Stimulated activated CD4-positive, alpha-beta T cell treated with anti-CD3 and anti-CD28 coated beads, Interleukin-4, amount 100 ng/mL, for 48 hours (primary cell): ENCODE measurements around the gene COL15A1.

Experiments
- DNase-seq, 2 donors: peaks; one replicate each; pipeline ENCODE4 v3.0.0-alpha.2; 2020; ENCODE audit warnings: low read depth in 2 of 2

COL15A1 gene

DNA sequence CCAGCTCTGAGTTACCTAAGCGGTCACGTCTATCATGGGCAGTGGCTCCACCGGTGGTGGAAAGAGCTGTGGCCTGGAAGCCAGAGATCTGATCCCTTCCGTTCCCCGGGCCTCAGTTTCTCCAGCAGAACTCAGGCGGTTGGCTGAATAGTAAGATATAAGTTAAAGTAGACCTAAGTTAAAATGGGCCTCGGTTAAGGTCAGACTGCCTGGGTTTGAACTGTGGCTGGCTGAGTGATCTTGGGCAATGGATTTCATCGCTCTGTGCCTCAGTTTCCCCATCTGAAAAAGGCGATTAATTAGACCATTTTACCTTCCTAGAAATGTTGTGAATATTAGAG is 997 bp downstream of the COL15A1 start:
- no peak for DNase-seq

DNA sequence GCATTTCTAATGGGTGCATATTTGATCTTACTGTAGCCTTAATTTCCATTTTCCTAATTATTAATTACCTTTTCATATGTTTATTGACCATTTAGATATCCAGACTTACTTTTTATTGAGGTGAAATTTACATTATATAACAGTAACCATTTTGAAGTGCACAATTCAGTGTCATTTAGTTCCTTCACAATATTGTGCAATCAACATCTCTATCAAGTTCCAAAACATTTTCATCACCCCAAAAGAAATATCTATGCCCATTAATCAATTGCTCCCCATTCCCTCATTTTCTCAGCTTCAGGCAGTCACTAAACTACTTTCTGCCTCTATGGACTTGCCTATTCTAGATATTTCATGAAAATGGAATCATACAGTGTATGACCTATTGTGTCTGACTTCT is 5.9 kb downstream of the COL15A1 start:
- no peak for DNase-seq

GRCh38 chr9:98950262-98950661 is 6.6 kb downstream of the COL15A1 start:
- DNase-seq, result no peak

DNA sequence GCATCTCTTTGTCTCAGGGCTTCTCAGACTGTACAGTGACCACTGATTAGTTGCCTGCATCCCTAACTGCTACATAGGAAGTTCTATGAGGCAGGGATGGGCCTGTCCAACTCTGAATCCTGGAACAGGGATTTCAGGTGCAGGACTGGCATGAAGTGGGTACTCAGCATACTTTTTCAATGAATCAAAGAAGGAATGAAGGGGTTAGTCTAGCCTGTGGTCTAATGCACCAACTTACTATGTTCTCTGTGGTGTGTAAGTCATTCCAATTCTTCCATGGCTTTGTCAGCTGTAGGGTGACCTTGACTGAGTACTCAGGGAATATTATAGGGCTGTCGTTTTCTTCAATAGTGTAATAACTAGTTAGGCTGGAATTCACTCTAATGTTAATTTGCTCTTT is 8.3 kb downstream of the COL15A1 start:
- no peak for DNase-seq

DNA sequence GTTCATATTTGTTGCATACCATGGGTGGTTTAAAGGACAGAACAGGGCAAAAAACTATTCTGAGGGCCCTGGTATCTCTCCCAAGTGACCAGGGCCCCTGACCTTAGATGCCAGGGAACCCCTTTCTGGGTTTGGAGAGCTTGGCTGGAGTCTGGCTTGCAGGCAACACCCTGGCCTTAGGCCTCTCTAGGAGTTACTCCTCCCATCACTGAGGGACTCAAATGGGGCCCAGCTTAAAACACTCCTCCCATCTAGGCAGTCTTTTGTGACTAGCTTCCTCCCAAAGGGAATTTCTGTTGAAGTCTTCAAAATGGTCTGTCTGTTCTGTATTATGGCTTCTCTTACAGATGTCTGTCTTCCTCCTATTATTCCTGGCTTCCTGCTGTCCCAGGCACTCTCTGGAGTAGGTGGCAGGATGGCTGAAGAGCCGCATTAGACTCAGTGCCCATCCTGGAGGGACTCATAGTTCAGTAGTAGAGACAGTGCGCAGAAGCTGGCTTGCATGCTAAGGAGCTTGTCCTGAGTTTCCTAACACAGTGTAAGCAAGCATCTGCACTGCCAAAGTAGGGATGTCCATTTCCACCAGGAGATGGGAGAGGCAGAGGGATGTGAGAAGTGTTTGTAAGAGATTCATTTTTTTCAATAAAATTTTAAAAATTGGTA is 10.0 kb downstream of the COL15A1 start:
- DNase-seq, result no peak

DNA sequence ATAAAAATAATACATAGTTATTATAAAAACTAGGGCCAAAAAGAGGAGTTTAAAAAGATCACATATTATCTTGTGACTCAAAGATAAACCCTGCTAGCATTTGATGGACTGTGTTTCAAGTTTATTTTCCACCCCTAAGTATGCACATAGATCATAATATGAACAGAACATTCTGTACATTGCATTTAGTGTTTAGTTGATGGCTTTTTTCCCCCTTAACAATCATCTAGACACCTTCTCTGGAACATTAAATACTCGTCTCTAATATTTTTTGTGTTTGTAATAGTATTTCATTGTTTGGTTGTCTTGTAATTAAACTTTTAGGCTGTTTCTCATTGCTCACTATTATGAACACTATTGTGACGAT is 10.5 kb downstream of the COL15A1 start:
- no peak for DNase-seq

- DNase-seq, result no peak
Measured at GRCh38 chr9:98955259-98955658, 11.6 kb downstream of the COL15A1 start.

GRCh38 chr9:98957826-98958225 is 14.1 kb downstream of the COL15A1 start:
- no peak for DNase-seq

GRCh38 chr9:98958271-98958984 is 14.7 kb downstream of the COL15A1 start:
- DNase-seq, result no peak

DNA sequence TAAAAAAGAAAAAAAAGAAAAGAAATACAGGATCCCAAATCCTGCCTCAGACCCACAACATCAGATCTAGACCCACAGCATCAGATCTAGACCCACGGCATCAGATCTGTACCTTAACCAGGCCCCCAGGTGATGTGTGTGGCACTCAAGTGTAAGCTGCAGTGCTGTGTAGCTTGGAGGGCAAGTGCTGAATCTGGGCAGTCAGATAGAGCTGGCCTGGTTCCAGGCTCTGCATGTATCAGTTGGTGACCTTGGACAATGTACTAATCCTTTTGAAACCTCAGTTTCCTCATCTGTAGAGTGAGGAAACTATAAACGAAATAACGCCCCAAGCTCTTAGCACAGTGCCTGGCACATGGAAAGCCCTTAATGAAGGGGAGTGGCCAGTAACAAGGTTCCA is 16.7 kb downstream of the COL15A1 start:
- DNase-seq, result no peak

DNA sequence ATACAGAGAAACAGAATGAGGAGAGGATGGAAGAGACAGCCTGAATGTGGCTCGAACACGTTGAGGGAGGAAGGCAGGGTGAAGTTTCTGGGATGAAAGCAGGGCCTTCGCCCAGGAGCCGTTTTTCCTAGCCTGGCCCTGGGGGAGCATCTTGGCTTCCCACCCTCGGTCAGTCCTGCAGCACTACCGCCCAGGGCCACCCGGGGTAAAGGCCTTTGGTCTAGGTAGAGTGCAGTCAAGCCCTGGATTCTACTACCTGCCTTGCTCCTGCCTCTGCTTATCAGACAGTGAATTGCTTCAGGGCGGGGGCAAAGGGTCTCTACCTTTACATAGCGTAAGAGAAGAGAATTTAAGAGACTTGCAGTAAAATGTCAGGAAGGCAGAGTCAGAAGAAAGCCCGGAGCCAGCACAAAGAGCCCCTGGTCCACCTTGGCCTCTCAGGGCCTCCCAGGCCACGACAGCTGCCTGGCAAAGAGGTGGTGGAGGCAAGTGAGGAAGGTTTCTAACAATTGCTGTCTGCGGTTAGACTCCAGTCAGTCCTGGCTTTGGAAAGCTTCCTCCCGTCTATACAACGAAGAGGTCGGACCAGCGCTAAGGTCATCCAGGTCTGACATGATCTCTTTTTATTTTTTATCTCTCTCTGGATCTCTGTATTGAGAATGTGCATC is 17.9 kb downstream of the COL15A1 start:
- no peak for DNase-seq

GRCh38 chr9:98962181-98962560 is 18.5 kb downstream of the COL15A1 start:
- no peak for DNase-seq

DNA sequence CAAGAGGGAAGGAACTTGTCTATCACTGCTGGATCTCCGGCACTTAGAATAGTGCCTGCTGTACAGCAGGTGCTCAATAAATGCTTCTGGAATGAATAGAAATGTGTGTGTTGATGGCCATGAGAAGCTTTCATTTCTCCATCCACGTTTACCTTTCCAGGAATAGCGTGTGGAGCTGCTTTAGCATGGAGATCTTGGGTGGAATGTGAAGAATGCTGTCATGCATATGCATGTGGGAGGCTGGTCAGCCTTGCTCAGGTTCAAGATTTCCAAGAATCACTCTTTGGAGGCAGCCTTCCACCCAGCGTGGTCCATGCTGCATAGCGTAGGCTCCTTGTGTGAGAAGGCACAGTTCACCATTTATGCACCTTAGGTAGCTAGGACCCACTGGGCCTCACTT is 19.2 kb downstream of the COL15A1 start:
- no peak for DNase-seq

DNA sequence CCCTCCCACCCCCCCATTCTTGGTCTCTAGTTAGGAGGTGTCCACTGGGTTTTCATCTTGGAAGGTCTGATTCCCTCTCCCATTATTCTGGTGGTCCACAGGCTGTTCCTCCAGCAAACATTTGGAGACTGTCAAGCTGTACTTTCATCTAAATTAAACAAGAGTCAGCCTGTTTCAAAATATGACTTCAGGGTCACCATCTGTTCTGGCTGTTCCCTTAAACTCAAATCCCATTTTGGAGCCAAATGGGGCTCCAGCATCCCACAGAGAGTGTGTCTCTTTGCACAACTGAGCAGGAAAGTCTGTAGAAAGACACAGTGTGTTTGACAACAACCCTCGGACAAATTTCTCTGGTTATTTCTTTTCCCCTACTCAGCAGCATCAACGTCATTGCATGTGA is 20.5 kb downstream of the COL15A1 start:
- DNase-seq, result no peak

DNA sequence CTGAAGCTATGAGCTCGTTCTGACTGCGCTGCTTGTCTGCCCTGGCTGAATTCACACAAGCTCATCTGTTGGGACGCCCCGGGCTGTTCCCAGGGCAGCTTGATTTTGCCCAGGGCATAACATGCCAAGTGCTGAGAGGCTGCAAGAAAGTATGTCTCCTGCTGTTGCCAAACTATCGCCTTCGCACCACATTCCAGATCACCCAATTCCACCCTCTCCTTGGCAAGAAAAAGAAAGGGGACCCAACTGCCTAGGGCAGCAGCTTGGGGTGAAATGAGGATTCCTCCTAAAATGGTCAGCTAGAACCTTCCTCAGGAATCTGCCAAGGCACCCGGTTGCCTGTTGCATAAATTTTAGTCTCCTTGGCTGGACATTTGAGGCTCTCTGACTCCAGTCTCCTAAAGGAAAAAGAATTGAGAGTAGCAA is 21.2 kb downstream of the COL15A1 start:
- DNase-seq, result no peak

DNA sequence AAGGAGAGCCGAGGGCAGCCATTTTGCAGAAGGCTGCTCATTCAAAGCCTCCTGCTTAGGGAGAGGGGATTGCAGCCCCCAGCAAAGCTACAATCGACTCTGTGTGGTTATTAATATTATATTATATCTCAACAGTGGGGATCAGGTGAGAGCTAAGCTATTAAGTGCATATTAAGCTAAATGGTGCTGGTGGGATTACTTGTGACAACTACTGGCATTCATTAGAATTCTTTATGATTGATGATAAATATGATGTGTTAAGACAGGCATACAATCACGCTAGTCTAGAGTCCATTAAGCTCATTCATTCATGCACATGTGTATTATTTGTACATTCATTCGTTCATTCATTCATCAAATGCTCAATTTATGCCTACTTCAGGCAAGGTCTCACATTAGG is 23.0 kb downstream of the COL15A1 start:
- DNase-seq, result no peak

GRCh38 chr9:98967257-98967656 is 23.6 kb downstream of the COL15A1 start:
- DNase-seq, result no peak

GRCh38 chr9:98967680-98968079 is 24.0 kb downstream of the COL15A1 start:
- no peak for DNase-seq

DNA sequence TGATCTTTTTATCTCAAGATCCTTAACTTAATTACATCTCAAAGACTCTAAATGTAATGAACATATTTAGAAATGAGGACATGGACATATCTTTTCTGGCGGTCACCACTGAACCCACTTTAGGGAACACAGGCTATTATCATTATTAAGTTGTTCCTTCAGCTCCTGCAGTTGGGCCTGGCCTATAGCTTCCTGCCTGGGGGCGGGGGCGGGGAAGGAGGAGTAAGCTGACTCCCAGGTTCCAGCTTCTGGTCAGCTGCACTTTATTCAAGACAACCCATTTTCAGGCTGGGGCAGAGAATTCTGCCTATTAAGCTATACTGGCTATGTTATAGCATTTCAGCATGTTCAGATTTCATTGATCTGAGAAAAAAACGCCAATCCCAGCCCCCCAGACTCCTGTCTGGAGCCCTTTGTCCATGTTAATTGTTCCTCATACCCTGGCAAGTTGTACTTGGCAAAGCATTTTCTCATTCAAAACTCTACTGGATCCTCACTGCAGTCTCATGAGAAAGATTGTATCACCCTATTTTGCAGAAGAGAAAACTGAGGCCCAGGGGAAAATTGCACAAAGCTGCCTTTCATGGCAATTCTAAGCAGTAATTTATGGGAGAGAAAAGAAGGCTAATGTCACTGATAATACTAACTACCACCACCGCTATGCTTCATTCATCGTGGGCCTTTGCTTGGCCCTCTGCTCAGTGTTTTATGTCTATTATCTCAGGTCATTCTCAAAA is 25.1 kb downstream of the COL15A1 start:
- no peak for DNase-seq

GRCh38 chr9:98970532-98971041 is 26.9 kb downstream of the COL15A1 start:
- no peak for DNase-seq

- no peak for DNase-seq
Measured at GRCh38 chr9:98971168-98971914, 27.6 kb downstream of the COL15A1 start.

DNA sequence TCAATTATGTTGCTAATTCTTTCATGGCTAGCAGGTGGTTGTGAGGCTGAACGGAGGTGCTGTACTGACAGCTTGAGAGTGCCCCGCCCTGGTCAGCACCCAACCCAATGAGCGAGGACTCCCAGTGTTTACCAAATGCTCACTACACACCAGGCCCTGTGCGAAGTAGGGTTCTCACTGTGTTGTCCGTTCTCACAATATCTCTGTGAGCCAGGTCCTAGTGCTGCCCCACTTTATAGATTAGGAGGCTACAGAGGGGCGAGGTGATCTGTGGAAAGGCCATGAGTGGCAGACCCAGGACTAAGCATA is 28.2 kb downstream of the COL15A1 start:
- no peak for DNase-seq
